SKM-1 (cell line): ENCODE measurements around the gene TDRD9.
"Not testable (repeated sequence)": the region's sequence is repeated elsewhere in the genome, so short reads cannot be mapped to it uniquely, and the experiment has no call there.

Experiments
- DNase-seq: peaks from one replicate; lab custom pipeline; 2025; ENCODE audit not compliant: unreplicated experiment; lab: John Stamatoyannopoulos, UW

The TDRD9 gene

DNA sequence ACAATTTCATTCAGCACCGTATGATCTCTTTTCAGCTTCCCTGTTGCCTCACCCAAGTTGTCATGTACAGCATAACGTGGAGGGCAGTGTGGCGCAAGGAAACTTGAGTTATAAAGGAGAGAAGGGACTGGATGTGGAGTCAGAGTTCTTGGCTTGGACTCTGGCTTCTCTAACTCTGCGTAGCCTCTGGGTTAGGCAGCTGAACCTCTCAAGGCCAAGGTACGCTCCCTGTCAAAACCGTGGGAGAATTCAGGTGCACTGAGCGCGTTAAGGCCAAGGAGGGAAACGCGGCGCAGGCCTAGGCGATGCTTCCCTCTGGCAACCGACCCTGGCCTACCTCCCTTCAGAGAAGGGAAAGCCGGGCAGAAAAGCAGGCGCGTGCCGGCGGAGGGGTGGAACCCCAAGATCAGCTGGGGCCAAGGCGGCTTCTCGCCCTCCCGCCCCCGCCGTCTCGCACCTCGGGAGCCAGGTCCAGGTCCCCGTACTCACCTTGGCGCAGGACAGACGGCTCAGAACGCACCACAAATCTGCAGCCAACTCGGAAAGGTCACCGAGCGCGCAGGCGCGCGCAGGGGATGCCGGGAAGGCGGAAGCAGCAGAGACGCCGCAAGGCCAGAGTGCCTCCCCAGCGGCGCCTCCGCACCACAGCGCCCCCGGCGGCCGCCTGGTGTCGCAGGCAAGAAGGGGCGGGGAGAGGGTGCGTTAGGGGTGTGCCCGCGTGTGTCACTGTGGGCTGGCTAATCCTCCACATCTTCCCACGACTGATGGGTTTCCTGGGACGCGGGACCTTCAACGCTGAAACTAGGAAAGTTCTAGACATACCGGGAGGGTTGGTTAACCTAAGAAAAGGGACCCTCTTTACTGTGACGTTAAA is 7.0 kb upstream of the TDRD9 start:
- DNase-seq = peak; percentile 47

- DNase-seq = not testable (repeated sequence)
These were observed 6.4 kb upstream of the TDRD9 start for GRCh38 chr14:103921855-103922200.

DNA sequence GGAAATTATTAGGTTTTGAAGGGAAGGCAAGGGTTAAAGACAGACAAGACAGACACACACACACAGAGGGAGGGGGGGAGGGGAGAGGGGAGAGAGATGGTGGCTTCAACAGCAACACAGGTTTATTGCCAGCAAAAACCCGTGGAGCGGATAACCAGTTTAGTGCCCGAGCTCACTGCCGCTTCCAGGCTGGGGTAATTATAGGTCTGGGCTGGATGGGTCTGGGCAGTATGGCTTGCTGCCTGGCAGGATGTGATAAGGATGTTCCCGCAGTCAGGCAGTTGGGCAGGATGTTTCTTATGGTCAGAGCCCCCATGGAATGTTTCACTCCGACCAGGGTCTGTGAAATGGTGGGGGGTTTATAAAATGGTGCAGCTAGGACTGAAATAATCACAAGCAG is 4.4 kb upstream of the TDRD9 start:
- DNase-seq = no peak

DNA sequence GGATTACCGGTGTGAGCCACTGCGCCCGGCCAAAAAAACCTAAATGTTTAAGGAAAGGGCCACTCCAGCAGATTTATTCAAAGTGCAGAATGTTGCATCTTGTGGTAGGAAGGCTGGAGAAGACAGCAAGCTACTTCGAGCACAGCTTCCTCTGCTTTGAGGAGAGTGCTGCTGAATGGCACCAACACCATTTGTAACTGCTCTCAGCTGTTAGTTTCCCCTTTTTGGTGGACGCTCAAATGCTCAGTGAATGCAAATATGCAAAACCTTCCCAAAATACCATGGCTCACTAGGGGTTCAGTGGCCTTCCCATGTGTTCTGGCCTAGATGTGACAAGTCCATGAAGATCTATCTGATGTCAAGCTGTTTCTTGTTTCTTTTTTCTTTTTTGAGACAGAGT is 2.9 kb upstream of the TDRD9 start:
- no peak for DNase-seq

DNA sequence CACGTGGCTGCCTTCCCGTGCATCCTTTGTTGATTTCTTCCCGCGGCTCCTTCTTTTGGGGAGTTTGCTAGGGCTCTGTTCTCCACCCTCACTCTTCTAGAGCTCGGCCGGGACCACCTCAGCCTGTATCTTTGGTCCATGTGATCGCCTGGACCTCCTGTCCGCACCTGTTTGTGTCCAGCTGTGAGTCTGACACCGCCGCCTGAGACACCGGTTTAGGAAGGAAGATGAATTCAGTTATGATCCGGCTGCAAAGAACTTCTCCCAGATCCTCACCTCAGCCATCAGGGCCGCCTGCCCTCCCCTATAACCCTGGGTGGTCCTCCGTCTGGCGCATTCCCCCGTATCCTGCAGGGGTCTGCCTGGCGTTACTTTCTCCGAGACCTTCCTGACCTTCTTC is 690 bp upstream of the TDRD9 start:
- DNase-seq = no peak

DNA sequence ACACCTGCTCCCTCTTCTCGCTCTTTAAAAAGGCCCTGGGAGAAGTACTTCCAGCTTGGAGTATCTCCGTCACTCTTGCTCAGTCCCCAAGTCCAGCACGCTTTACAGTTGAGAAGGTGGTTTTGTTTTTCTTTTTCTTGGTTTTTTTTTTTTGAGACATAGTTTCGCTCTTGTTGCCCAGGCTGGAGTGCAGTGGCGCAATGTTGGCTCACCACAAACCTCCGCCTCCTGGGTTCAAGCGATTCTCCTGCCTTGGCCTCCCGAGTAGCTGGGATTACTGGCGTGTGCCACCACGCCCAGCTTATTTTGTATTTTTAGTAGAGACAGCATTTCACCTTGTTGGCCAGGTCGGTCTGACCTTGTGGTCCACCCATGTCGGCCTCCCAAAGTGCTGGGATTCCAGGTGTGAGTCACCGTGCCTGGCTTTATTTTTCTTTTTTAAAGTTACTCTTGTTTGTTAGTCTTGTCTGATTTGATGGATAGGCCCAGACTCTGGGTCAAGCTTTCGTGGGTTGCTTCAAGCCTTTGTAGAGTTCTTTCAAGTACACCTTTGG is 1.9 kb downstream of the TDRD9 start:
- DNase-seq = no peak

DNA sequence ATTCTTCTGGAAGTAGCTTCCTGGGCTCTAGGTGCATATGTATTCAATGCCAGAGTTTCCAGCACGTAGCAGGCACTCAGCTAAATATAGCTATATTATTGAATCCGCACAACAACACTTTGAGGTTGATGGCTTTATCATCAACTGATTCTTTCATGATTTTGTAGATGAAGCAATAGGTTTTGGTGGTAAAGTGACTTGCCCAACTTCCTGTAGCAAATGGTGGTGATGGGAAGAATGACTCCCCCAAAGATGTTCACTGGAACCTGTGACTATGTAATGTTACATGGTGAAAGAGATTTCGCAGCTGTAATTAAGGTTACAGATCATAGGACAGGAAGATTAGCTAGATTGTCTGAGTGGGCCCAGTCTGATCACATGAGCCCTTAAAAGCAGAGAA is 3.2 kb downstream of the TDRD9 start:
- peak; percentile 26 for DNase-seq

GRCh38 chr14:103932791-103933490 is 4.7 kb downstream of the TDRD9 start:
- DNase-seq = peak; percentile 13

DNA sequence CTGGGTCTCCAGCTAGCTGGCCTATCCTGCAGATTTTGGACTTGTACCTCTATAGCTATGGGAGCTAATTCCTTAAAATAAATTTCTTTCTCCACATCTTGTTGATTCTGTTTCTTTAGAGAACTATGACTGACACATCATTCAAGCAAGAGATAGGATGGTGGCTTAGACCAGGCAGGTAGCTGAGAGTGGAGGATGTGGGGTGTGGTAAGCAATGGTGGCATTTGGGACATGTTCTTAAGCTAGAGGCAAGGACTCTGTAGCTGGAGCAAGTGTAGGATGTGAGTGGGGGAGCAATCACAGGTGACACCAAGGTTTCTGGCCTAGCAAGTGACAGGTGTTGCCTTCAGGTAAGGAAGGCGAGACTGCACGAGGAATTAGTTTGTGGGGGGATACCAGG is 6.8 kb downstream of the TDRD9 start:
- no peak for DNase-seq

GRCh38 chr14:103941462-103941861 is 13.2 kb downstream of the TDRD9 start:
- DNase-seq = no peak

DNA sequence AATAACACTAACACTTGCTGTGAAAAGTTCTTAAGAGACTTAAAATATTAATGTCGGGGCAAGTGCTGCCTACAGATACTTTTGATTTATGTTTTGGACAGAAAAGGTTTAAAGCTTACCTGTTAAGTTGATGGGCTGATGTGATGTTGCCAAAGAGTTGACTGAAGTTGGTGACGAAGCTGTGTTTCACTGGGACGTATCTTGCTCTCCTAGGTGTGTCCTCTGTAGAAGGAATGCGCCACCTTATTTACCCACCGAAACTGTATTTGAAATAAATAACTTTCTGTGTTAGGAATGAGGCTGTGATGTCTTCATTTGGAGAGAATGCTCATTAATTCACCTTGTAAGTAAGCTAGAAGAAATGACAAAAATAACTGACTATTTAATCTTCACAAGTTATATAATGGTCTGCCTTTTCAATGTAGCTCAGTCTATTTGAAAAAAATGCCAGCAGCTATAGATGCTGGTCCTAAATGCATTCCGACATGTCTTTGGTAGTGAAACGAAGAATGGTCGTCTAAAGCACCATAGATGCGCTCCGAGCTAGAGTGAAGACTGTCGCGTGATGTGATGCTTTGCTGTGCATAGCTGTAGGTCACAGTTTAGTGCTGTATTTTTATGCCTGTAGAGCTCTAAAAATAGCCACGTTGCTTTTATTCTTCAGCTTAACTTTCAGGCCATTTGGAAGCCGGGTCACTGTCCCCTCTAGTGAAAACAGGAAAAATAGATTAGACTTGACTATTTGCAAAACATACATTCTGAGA is 13.9 kb downstream of the TDRD9 start, which contains the start of gene RD3L:
RD3L (minus strand) TSS at position 557 of the 764 bp plus-strand sequence. CDS start 834 bp downstream, outside the sequence.
- DNase-seq = no peak

DNA sequence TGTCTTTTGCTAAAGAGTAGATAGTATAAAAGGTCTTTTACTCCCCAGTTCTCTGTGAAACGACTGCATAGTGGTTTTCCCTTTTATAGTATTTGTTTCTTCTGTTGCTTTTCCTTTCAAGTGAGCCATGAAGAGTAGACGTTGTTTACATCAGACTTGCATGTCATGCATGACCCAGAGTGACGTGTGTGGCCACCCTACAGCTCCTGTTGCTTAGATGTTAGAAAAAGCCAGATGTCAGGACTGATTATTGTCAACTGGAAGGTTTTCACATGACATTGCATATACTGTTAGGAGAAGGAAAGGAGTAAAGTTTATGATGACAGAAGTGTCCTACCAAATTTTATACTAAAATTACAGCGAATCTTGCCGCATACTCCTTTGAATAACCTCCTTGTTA is 15.4 kb downstream of the TDRD9 start:
- DNase-seq = no peak

DNA sequence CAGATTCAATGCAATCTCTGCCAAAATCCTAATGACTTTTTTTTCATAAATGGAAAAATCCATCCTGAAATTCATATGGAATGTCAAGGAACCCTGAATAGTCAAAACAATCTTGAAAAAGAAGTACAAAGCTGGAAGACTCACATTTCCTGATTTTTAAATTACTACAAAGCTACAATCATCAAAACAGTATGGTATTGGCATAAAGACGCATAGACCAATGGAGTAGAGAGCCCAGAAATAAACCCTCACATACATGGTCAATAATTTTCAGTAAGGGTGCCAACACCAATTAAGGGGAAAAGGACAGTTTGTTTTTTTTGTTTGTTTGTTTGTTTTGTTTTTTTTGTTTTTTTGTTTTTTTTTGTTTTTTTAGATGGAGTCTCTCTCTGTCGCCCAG is 18.7 kb downstream of the TDRD9 start:
- DNase-seq = no peak

DNA sequence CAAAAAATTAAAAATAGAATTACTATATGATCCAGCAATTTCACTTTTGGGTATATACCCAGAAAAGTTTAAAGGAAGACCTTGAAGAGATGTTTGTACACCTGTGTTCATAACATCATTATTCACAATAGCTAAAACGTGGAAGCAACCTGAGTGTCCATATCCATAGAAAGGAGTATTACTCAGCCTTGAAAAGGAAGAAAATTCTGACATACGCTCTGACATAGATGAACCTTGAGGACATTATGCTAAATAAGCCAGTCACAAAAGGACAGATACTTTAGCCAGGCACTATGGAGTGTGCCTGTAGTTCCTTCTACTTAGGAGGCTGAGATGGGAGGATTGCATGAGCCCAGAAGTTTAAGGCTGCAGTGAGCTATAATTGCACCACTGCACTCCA is 20.2 kb downstream of the TDRD9 start:
- no peak for DNase-seq

GRCh38 chr14:103949131-103949790 is 21.0 kb downstream of the TDRD9 start:
- no peak for DNase-seq

DNA sequence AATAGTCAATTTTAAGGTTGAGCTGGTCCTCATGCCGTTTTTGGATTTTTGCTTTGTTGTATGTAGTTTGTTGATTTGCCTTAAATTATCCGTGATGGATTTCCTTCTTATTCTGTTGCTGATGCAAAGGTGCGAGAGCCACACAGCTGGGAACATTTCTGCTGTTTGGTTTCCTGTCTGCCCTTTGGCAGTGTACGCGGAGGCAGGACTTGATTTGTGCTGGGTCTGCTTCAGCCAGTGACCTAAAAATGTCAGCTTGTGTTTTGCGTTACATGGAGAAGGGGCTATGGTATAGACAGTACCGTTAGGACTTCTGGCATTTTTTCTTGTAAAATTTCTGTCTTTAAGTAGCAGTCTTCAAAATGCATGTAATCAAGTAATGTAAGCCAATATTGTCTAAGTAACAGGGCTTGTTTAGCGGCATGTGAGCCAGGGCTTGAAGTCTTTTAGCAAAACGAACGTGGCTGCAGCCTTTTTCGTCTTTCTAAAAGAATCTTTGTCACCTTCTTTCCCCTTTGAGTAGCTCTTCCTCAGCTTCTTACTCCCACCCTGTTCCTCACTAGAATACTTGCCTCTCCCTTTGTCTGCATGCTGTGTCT is 32.3 kb downstream of the TDRD9 start:
- no peak for DNase-seq

DNA sequence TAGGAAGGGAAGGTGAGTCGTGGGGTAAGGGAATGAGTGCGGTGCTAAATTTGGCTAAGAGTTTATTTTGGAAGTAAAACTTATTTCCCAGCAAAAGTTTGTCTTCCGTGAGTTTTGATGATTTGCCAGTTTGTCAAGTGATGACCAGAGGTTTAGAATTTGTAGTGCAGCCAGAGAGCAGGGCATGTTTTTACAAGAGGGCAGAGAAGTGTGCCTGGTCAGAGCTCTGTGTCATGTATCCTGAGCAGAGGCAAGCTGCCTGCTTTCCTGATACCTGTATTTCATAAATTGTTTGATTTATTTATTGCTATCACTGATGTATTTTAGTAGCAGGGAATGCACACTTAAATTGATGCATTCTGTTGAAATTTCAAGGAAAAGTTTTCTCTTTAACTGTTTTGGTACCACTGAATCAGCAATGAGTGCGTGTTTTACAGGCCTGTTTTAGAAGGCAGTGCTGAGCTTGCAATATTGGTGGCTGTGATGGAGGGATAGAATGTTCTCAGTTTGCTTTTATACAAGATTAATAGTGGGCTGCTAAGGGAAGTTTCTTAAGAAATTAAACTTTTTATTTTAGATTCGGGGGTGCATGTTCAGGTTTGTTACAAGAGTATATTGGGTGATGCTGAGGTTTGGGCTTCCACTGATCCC is 33.8 kb downstream of the TDRD9 start:
- no peak for DNase-seq

GRCh38 chr14:103966631-103967030 is 38.4 kb downstream of the TDRD9 start:
- no peak for DNase-seq

DNA sequence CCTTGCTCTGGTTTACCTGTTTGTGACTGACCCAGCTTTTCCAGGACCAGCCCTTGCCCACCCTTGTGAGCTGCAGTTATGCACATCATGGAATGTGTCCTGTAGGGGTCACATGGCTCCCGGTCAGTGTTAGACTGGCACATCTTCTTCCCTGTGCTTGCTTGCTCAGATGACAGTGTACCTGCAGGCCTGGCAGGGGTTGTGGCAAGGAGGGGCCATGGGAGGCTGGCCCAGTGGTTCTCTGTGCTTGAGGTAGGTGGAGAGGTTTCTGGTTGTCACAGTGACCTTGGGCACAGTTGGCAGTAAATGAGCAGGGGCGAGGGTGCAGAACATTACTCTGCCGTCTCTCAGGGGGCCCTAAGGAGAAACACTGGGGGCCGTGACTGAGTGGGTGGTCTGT is 41.7 kb downstream of the TDRD9 start:
- DNase-seq = no peak

GRCh38 chr14:103973354-103973753 is 45.1 kb downstream of the TDRD9 start:
- no peak for DNase-seq
